Endothelial cell of umbilical vein (primary cell): ENCODE measurements around the gene TRAF3IP1. TPM values are rescaled to one million over a fixed set of nuclear protein-coding genes. Genes with fewer than 3 reads are reported as not detected.

Experiments
- BruUV-seq: library from RNA; stranded (reverse); fragments of 400-500 nt; replicated peaks from 2 replicates; lab custom pipeline; 2021; lab: Mats Ljungman, UMichigan
- CTCF ChIA-PET: fragments of 300-600, 350-600 bp; sonication (Branson Sonifier 250); formaldehyde crosslinking; loops from one replicate; lab custom pipeline; 2021; ENCODE audit warnings: antibody characterized with exemption, inconsistent platforms; lab: Charles Lee
- POLR2A ChIA-PET: fragments of 300-600, 350-600 bp; sonication (Branson Sonifier 250); formaldehyde crosslinking; loops from one replicate; lab custom pipeline; 2021; ENCODE audit warnings: antibody characterized with exemption, inconsistent platforms; lab: Charles Lee
- DNase-seq: peaks from one replicate; pipeline ENCODE4 v3.0.0-alpha.2; 2011; ENCODE audit warnings: low read depth, low spot score
- FAIRE-seq: peaks from 2 replicates; lab custom pipeline; 2011; peaks lifted over from hg19 to GRCh38; lab: Jason Lieb, UNC
- H2AFZ ChIP-seq: 2 replicates; pipeline ENCODE4 v1.6.0; 2012; ENCODE audit warnings: low read depth, low read length, control low read depth, inconsistent platforms
- H3K27ac ChIP-seq: 2 replicates; pipeline ENCODE4 v1.5.1; 2011; ENCODE audit warnings: low read depth, mild to moderate bottlenecking, control low read depth, low read length, moderate library complexity; ENCODE audit not compliant: insufficient read depth
- H3K27me3 ChIP-seq, 2 experiments: 2 replicates each; pipeline versions ENCODE4 v1.6.0 to v1.6.1; 2011; ENCODE audit warnings: low read length in 2 of 2, mixed read lengths in 1 of 2; ENCODE audit not compliant: control insufficient read depth in 2 of 2, insufficient read depth in 2 of 2
- H3K36me3 ChIP-seq, 2 experiments: 2 replicates in 1 of 2; 3 replicates in 1 of 2; pipeline ENCODE4 v1.5.1; 2011; ENCODE audit warnings: low read length in 2 of 2, mild to moderate bottlenecking in 1 of 2, moderate library complexity in 1 of 2; ENCODE audit not compliant: control insufficient read depth in 2 of 2, insufficient read depth in 2 of 2; ENCODE audit errors: extremely low read depth in 1 of 2
- H3K4me1 ChIP-seq: 3 replicates; pipeline ENCODE4 v1.5.1; 2011; ENCODE audit warnings: mild to moderate bottlenecking, low read length; ENCODE audit not compliant: control insufficient read depth, insufficient read depth; ENCODE audit errors: extremely low read depth
- H3K4me2 ChIP-seq: 2 replicates; pipeline ENCODE4 v1.6.1; 2011; ENCODE audit warnings: low read length, control low read depth, mixed read lengths; ENCODE audit not compliant: insufficient read depth
- H3K4me3 ChIP-seq, 3 experiments: fragments of 200-600 bp in 1 of 3; sonication (generic), shearing (Covaris generic) in 1 of 3; replicated peaks in 1 of 3; 2 replicates each; pipeline ENCODE4 v1.5.1; 2011 to 2016; ENCODE audit warnings: control low read depth in 3 of 3, low read length in 3 of 3, mild to moderate bottlenecking in 2 of 3, inconsistent platforms in 1 of 3, low read depth in 1 of 3, moderate library complexity in 1 of 3; ENCODE audit not compliant: insufficient read depth in 1 of 3
- H3K79me2 ChIP-seq: 2 replicates; pipeline ENCODE4 v1.6.0; 2012; ENCODE audit warnings: low read length, inconsistent platforms; ENCODE audit not compliant: control insufficient read depth, insufficient read depth
- H3K9ac ChIP-seq: replicated peaks from 2 replicates; pipeline ENCODE3; 2011; ENCODE audit warnings: low read length, control low read depth; ENCODE audit not compliant: insufficient read depth; ENCODE audit errors: extremely low read depth
- H3K9me1 ChIP-seq: replicated peaks from 3 replicates; pipeline ENCODE4 v1.6.0; 2011; ENCODE audit warnings: mild to moderate bottlenecking, low read length; ENCODE audit not compliant: control insufficient read depth, insufficient read depth; ENCODE audit errors: extremely low read depth
- H3K9me3 ChIP-seq: replicated peaks from 2 replicates; pipeline ENCODE4 v1.5.1; 2012; ENCODE audit warnings: low read length, inconsistent platforms; ENCODE audit not compliant: control insufficient read depth, insufficient read depth
- H4K20me1 ChIP-seq: replicated peaks from 2 replicates; pipeline ENCODE3; 2011; ENCODE audit warnings: mild to moderate bottlenecking, low read length; ENCODE audit not compliant: control insufficient read depth, insufficient read depth; ENCODE audit errors: extremely low read depth
- EZH2 ChIP-seq: IDR thresholded peaks from 2 replicates; pipeline ENCODE4 v1.6.1; 2012; ENCODE audit warnings: borderline replicate concordance, low read depth, mild to moderate bottlenecking, moderate library complexity, low read length, inconsistent platforms; ENCODE audit not compliant: severe bottlenecking
- FOS ChIP-seq: IDR thresholded peaks from 2 replicates; pipeline ENCODE4 v1.6.1; 2011; ENCODE audit warnings: mild to moderate bottlenecking, low read length, moderate library complexity, borderline replicate concordance; ENCODE audit not compliant: insufficient read depth
- GATA2 ChIP-seq: IDR thresholded peaks from 2 replicates; pipeline ENCODE4 v1.7.0; 2011; ENCODE audit warnings: low read depth, mild to moderate bottlenecking, moderate library complexity, mixed read lengths, low read length; ENCODE audit not compliant: insufficient read length, insufficient read depth
- JUN ChIP-seq: IDR thresholded peaks from 2 replicates; pipeline ENCODE4 v1.6.1; 2011; ENCODE audit warnings: borderline replicate concordance, low read depth; ENCODE audit not compliant: insufficient read length, insufficient read depth
- MYC ChIP-seq: IDR thresholded peaks from one replicate; pipeline ENCODE4 v1.6.1; 2011; ENCODE audit warnings: mild to moderate bottlenecking, low read depth, low read length
- POLR2A ChIP-seq: IDR thresholded peaks from 2 replicates; pipeline ENCODE4 v1.6.1; 2012; ENCODE audit warnings: low read depth, mild to moderate bottlenecking, control low read depth, low read length
- POLR2AphosphoS5 ChIP-seq: IDR thresholded peaks from 2 replicates; pipeline ENCODE4 v1.6.1; 2012; ENCODE audit warnings: low read depth, mild to moderate bottlenecking, control low read depth, low read length, moderate library complexity; ENCODE audit not compliant: insufficient read depth
- dilution Hi-C: fragments of 300-500 bp; cut with MboI; formaldehyde crosslinking; loops from one replicate; pipeline ENCODE4 v1.15.0; 2019; ENCODE audit warnings: low sequenced_read_pairs; ENCODE audit not compliant: extremely low pct_ligation_motif_present
- intact Hi-C: fragments of 100-400 bp; cut with micrococcal nuclease; formaldehyde crosslinking; loops from one replicate; pipeline ENCODE4 v1.10.0; 2022
- polyA plus RNA-seq, 4 experiments: library from polyadenylated mRNA; depleted of rRNA in 3 of 4; stranded (reverse) in 3 of 4; unstranded in 1 of 4; fragments of >200 nt; gene quantifications; 2 replicates each; pipeline versions ENCODE4 v1.2.1 to v1.2.3, GENCODE V29; 2011 to 2012; ENCODE audit warnings: missing spikeins in 1 of 4
- total RNA-seq: library from RNA; stranded (reverse); gene quantifications from 2 replicates; pipeline ENCODE4 v1.2.3, GENCODE V29; 2021
- TF ChIP-seq, protein P1 (sequence below): IDR thresholded peaks from 2 replicates; pipeline ENCODE4 v1.6.1; 2011; ENCODE audit not compliant: insufficient read depth, insufficient read length
- TF ChIP-seq, protein P2 (sequence below), 2 donors: IDR thresholded peaks; 1 replicate in 1 of 2; 2 replicates in 1 of 2; pipeline ENCODE4 v1.5.1; 2011; ENCODE audit warnings: low read length in 2 of 2, mild to moderate bottlenecking in 2 of 2, moderate library complexity in 2 of 2, control low read depth in 1 of 2, inconsistent platforms in 1 of 2, low read depth in 1 of 2; ENCODE audit not compliant: insufficient read depth in 1 of 2; ENCODE audit errors: extremely low read depth in 1 of 2

The TRAF3IP1 gene
- total and polyA plus RNA-seq, 2 donors (not counting 3 experiments of a cell fraction or from before 2014, with no cell fraction given): 3.4 to 15.9 TPM

DNA sequence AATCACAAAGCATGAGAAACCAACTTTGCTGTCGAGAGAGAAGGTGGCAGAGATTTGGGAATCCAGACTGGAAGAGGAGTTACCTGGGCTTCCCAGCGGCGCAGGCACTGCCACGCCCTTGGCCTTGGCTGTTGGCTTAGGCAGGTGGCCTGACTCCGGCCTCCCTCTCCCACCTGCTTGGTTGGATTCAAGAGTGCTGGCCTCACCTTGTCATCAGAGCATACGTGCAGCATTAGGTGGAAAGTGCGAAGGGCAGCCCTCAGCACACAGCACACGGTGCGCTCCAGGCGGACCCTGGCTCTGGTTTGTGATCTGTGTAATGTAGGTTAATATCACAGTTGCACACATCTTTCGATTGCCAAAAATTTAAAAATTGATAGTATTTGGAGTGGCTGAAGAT is 87.2 kb downstream of the TRAF3IP1 start:
- H3K9me1 ChIP-seq: no peaks in the 10 kb centered on the region
- intact Hi-C loops: loop anchor here (5.0 kb wide), 1 partner anchor 1540 kb away; no protein-coding TSS in a partner anchor
- no peaks in the 10 kb centered on the region for H4K20me1 ChIP-seq
- dilution Hi-C loops: no loop called here
- H3K27ac ChIP-seq: no peak overlapping the region
- no peaks in the 10 kb centered on the region for H3K4me1 ChIP-seq
- DNase-seq (no peak), FAIRE-seq (no peak)
- no peaks in the 10 kb centered on the region for H3K27me3 ChIP-seq
- BruUV-seq: no TSS peak
- H3K9me3 ChIP-seq: no peaks in the 10 kb centered on the region
- no peaks in the 10 kb centered on the region for H3K36me3 ChIP-seq
- H2AFZ ChIP-seq: no peak overlapping the region
- no peak overlapping the region for H3K9ac ChIP-seq
- H3K4me2 ChIP-seq: no peak overlapping the region
- TF ChIP-seq POLR2AphosphoS5 (no peak), EZH2 (no peak), GATA2 (no peak), FOS (no peak), POLR2A (no peak)
- TF ChIP-seq, protein P1, sequence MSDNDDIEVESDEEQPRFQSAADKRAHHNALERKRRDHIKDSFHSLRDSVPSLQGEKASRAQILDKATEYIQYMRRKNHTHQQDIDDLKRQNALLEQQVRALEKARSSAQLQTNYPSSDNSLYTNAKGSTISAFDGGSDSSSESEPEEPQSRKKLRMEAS: no peak
- ChIA-PET POLR2A (no interaction called here), CTCF (no interaction called here)
- H3K79me2 ChIP-seq: no peaks in the 10 kb centered on the region
- no peak overlapping the region for H3K4me3 ChIP-seq

DNA sequence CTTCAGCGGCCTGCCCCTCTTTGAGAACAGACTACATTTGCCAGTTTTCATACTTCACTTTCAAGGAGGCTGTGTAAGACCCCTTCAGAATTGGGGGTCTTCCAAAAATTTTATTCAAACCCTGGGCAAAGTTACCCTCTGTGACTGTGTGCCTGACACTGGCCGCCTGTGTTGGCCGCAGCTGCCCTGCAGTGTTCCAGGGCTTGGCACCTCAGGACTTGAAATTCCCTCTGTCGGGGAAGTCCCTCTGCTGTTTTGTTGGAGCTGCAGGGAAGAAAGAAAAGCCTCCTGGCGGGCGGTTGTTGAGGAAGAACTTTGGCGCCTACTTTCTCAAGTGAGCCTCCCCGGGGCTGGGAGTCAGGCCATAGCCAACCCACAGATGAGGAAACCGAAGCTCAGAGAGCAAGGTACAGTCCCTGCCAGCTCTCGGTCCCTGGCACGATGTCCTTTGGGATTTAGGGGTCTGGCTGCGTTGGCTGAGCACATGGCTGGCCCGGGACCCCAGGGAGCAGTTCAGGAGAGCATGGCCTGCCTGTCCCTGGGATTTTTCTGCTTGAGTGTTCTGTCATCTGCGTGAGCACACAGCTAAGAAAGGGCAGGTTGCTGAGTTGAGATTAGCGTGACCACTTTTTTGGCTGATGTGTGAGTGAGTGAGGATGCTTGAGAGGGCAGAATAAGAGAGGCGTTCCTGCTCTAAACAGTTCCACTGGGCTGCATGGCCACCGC is 88.5 kb downstream of the TRAF3IP1 start:
- Histone ChIP-seq H3K27ac (no peak overlapping the region), H3K79me2 (no peaks in the 10 kb centered on the region), H3K9me3 (no peaks in the 10 kb centered on the region), H3K4me1 (no peaks in the 10 kb centered on the region), H4K20me1 (no peaks in the 10 kb centered on the region), H3K9me1 (no peaks in the 10 kb centered on the region), H3K36me3 (no peaks in the 10 kb centered on the region), H3K27me3 (no peaks in the 10 kb centered on the region), H3K4me3 (no peak overlapping the region), H3K9ac (no peak overlapping the region), H3K4me2 (no peak overlapping the region), H2AFZ (no peak overlapping the region)
- TF ChIP-seq POLR2AphosphoS5 (no peak), EZH2 (no peak), FOS (no peak), POLR2A (no peak), MYC (no peak), JUN (no peak), GATA2 (no peak)
- TF ChIP-seq, protein P1: no peak
- TF ChIP-seq, protein P2, sequence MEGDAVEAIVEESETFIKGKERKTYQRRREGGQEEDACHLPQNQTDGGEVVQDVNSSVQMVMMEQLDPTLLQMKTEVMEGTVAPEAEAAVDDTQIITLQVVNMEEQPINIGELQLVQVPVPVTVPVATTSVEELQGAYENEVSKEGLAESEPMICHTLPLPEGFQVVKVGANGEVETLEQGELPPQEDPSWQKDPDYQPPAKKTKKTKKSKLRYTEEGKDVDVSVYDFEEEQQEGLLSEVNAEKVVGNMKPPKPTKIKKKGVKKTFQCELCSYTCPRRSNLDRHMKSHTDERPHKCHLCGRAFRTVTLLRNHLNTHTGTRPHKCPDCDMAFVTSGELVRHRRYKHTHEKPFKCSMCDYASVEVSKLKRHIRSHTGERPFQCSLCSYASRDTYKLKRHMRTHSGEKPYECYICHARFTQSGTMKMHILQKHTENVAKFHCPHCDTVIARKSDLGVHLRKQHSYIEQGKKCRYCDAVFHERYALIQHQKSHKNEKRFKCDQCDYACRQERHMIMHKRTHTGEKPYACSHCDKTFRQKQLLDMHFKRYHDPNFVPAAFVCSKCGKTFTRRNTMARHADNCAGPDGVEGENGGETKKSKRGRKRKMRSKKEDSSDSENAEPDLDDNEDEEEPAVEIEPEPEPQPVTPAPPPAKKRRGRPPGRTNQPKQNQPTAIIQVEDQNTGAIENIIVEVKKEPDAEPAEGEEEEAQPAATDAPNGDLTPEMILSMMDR (IDR thresholded peaks at IDR 0.05; ENCODE audit: extremely low read depth in 1 of 2, insufficient read depth in 1 of 2, low read depth in 1 of 2, low read length in 2 of 2): no peak
- dilution Hi-C loops (no loop called here), intact Hi-C loops (loop anchor here (5.0 kb wide), 1 partner anchor 1541 kb away; no protein-coding TSS in a partner anchor)
- FAIRE-seq (no peak), DNase-seq (no peak)
- ChIA-PET CTCF (no interaction called here), POLR2A (no interaction called here)
- no TSS peak for BruUV-seq
